BLaER1 treated with 17β-estradiol and CSF1 and Interleukin-3, amounts not matched to agents 10 nM and 100 nM (cell line): ENCODE data around the gene FAM78B.

ENCODE experiments used
- H3K27ac ChIP-seq, 11 experiments: shearing (Covaris generic); formaldehyde crosslinking; 2 replicates each; pipeline ENCODE4 v1.8.1; 2022
- H3K27me3 ChIP-seq, 11 experiments: shearing (Covaris generic); formaldehyde crosslinking; 2 replicates each; pipeline ENCODE4 v1.8.1; 2022
- H3K36me3 ChIP-seq, 11 experiments: shearing (Covaris generic); formaldehyde crosslinking; 2 replicates each; pipeline ENCODE4 v1.8.1; 2022
- H3K4me1 ChIP-seq, 10 experiments: shearing (Covaris generic); formaldehyde crosslinking; 2 replicates each; pipeline ENCODE4 v1.8.1; 2022
- H3K4me2 ChIP-seq, 11 experiments: shearing (Covaris generic); formaldehyde crosslinking; 2 replicates each; pipeline ENCODE4 v1.8.1; 2022
- H3K4me3 ChIP-seq, 10 experiments: shearing (Covaris generic); formaldehyde crosslinking; 2 replicates each; pipeline ENCODE4 v1.8.1; 2022
- H3K9ac ChIP-seq, 11 experiments: shearing (Covaris generic); formaldehyde crosslinking; 2 replicates each; pipeline ENCODE4 v1.8.1; 2022
- H3K9me3 ChIP-seq, 11 experiments: shearing (Covaris generic); formaldehyde crosslinking; replicated peaks in 1 of 11; 2 replicates each; pipeline ENCODE4 v1.8.1; 2022
- H4K20me1 ChIP-seq, 11 experiments: shearing (Covaris generic); formaldehyde crosslinking; 2 replicates each; pipeline ENCODE4 v1.8.1; 2022
- Cebpa-rat ChIP-seq, 11 experiments: shearing (Covaris generic); IDR thresholded peaks; 2 replicates each; pipeline ENCODE4 v1.8.1; 2022

FAM78B gene

DNA sequence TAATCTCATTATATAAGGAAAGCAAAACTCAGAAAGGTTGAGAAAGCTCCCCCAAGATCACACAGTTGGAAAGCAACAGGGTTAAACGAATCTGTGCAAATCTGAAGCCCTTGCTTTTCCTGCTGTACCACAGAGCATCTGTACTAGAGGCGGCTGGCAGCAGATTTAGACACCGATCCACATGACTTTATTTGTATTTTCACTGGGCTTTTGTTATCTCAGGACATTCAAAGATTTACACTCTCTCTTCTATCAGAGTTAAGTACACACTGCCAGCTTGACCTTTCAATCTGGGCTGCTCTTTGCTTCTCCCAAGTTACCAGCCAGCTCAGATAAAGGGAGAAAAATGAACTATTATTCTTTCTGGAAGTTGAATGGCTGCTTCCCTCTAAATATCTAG, 146.6 kb downstream of the FAM78B start:
- no peaks in the 10 kb centered on the region for H3K36me3 ChIP-seq
- no peak overlapping the region for H3K9ac ChIP-seq
- no peak overlapping the region for H3K4me2 ChIP-seq
- no peaks in the 10 kb centered on the region; a peak in 1 of 22 replicates for H3K27me3 ChIP-seq
- TF ChIP-seq Cebpa-rat (IDR thresholded peaks at IDR 0.05): no peak
- H3K27ac ChIP-seq: no peak overlapping the region
- peaks cover 0 to 3% (median 0%) of the 10 kb centered on the region in 11 experiments; a peak in 1 of 22 replicates for H3K9me3 ChIP-seq
- H4K20me1 ChIP-seq: no peaks in the 10 kb centered on the region
- H3K4me1 ChIP-seq: peaks cover 0 to 18% (median 0%) of the 10 kb centered on the region in 10 experiments; a peak in 8 of 20 replicates
- no peak overlapping the region for H3K4me3 ChIP-seq
